HG03060 (cell line): Measurements from ENCODE around the gene TPPP3.
"Not testable (repeated sequence)": the region's sequence is repeated elsewhere in the genome, so short reads cannot be mapped to it uniquely, and the experiment has no call there.

ENCODE experiments used
- ATAC-seq: cut with Tn5 transposase; IDR thresholded peaks from one replicate; pipeline ENCODE4 v1.9.1; 2021; ENCODE audit warnings: low read depth, moderate number of reproducible peaks; ENCODE audit not compliant: unreplicated experiment

Gene TPPP3

GRCh38 chr16:67356396-67356795 lies 36.9 kb downstream of the TPPP3 start:
- ATAC-seq = no peak

GRCh38 chr16:67352463-67352862 lies 40.8 kb downstream of the TPPP3 start:
- not testable (repeated sequence) for ATAC-seq

DNA sequence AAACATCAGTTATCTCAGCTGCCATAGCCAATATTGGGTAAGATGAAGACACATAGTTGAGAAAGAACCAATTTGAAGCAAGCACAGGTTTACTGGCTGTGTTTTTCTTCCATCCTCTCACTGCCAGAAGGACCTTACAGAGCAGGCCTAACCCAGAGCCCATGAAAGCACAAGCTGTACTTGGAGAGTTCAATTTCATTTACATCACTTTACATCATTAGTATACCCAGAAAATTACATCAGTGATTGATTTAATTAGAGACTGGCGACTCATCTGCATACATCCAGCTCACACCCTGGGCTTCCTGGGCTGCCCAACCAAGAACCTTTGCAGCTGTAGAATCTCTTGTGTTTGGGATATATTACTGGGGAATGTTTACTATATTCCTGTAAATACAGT lies 43.0 kb downstream of the TPPP3 start:
- no peak for ATAC-seq

- no peak for ATAC-seq
These were observed 44.1 kb downstream of the TPPP3 start for GRCh38 chr16:67349172-67349571.

GRCh38 chr16:67346341-67346740 lies 47.0 kb downstream of the TPPP3 start:
- no peak for ATAC-seq

GRCh38 chr16:67345401-67345800 lies 47.9 kb downstream of the TPPP3 start:
- ATAC-seq = no peak

DNA sequence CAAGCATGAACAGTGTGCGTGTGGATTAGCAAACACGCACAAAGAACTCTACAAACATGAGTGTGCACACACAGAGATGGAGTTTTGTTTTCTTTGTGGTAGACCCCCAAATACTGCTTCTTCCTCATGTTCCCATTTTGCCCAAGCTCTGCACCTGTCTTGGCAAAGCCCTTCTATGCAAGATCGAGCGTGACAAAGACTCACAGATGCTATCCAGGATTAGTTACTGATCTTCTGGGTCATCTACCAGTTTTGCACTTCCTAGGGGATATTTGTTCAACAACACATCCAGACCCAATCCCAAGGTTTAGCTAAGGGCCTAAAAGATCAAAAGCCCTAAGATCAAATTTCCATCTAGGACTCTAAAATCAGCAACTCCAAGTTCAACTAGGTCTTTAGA lies 50.7 kb downstream of the TPPP3 start:
- ATAC-seq = no peak

DNA sequence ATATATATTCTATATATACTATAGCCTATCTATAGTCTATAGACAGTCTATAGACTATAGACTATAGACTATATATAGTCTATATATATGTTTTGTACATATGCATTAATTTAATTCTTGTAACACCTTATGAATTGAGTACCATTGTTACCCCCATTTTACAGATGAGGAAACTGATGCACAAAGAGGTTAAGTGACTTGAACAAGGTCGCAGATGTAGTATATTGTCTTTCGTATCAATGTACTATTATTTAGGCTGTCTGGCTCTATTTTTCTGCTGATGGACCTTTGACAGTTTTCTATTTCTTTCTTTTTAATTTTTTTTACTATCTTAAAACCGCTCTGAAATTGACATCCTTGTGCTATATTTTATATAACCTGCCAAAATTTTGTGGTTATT lies 52.0 kb downstream of the TPPP3 start:
- no peak for ATAC-seq
